GM18868 (cell line): ENCODE measurements around the gene NFE2.
"Not testable (repeated sequence)": the region's sequence is repeated elsewhere in the genome, so short reads cannot be mapped to it uniquely, and the experiment has no call there.

Experiments used
- ATAC-seq: cut with Tn5 transposase; IDR thresholded peaks from one replicate; pipeline ENCODE4 v1.9.1; 2021; ENCODE audit warnings: mild to moderate bottlenecking, moderate library complexity; ENCODE audit not compliant: unreplicated experiment

Gene NFE2

GRCh38 chr12:54284070-54284780 is 16.6 kb downstream of the NFE2 start:
- ATAC-seq, result not testable (repeated sequence)

DNA sequence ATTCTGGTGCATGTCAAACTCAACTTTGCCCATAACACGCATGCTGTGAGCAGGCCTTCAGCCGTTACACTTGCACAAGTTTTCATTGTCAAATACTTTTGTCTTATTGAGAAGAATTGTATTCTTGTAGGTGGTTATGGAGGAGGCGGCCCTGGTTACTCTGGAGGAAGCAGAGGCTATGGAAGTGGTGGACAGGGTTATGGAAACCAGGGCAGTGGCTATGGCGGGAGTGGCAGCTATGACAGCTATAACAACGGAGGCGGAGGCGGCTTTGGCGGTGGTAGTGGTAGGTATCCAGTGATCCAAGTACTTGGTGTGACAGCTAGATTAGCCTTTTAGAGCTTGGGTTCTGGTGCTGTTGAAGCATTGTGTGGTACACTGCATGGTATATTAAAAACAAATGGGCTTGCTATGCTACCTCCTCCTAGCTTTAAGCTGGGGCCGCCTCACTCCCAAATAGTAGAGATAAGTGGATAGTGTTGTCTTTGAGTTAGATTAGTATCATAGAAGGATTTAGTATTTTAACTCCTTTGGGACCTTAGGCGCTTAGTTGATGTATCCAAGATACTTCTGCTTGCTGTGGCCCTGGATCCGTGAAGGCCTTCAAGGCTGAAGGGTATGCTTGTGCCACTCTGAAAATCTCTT is 17.7 kb downstream of the NFE2 start:
- no peak for ATAC-seq

GRCh38 chr12:54281694-54282093 is 19.1 kb downstream of the NFE2 start:
- ATAC-seq, result not testable (repeated sequence)

DNA sequence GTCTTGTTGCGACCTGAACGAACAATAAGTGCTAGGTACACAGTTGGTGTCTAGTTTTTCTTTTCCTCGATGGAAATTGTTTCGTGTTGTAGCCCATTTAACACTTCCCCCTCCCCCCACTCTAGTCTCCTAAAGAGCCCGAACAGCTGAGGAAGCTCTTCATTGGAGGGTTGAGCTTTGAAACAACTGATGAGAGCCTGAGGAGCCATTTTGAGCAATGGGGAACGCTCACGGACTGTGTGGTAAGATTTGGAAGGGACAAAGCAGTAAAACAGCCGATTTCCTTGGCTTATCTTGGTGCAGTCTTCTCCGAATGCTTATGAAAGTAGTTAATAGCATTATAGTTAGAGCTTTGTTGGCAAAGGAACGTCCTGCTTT is 19.6 kb downstream of the NFE2 start:
- ATAC-seq, result not testable (repeated sequence)

DNA sequence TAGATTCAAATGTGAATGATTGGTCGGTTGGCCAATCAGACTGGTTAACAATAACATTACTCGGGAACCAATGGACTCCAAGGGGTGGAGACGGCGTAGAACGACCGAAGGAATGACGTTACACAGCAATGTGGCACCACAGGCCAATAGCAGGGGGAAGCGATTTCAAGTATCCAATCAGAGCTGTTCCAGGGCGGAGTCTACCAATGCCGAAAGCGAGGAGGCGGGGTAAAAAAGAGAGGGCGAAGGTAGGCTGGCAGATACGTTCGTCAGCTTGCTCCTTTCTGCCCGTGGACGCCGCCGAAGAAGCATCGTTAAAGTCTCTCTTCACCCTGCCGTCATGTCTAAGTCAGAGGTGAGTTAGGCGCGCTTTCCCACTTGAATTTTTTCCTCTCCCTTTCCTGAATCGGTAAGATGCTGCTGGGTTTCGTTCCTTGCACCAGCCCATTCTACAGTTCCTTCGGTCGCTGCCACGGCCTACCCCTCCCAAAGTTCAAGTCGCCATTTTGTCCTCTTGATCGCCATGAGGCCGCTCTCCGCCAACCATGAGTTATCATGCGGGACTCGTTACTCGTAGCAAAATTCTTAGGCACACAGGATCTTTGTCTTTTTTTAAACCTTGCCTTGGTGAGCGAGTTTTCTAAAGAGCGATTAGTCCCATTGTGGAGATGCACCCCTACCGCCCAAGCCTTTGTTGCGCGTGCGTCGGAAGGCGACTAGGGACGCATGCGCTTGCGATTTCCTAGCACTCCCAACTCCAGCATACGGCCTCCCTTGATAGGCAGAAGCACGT is 20.2 kb downstream of the NFE2 start, which contains the start of gene HNRNPA1:
Gene HNRNPA1, plus strand, starts transcription at position 259 of the 793 bp plus-strand sequence. Its CDS starts 82 bp downstream, at position 341.
- peak; percentile 88 for ATAC-seq

- ATAC-seq, result peak; percentile 71
Measured at GRCh38 chr12:54279632-54280467, 21.0 kb downstream of the NFE2 start, which contains the start of gene CBX5. Gene CBX5, minus strand, starts transcription at chr12:54280122. Its CDS starts 22,472 bp downstream, at chr12:54257650.

DNA sequence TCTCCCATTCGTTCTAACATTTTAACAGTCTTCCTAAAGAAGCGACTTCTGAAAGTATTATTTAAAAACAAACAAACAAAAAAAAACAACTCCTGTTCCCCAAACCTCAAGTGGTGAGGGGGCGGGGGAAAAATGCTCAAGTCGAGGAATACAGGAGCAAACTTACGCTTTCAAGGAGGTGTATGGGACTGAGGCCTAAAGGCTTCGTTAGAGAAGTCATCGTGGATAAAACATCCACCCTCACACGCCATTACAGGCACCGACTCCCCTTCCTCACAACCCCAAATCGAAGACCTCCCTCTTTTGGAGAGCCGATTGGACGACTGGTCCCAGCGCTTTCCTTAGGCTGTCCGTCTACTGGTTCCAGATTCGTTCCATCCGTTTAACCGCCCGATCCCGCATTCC is 21.6 kb downstream of the NFE2 start:
- ATAC-seq, result no peak

GRCh38 chr12:54277823-54278276 is 23.0 kb downstream of the NFE2 start:
- no peak for ATAC-seq

GRCh38 chr12:54276368-54276767 is 24.4 kb downstream of the NFE2 start:
- no peak for ATAC-seq

GRCh38 chr12:54273981-54274380 is 26.8 kb downstream of the NFE2 start:
- no peak for ATAC-seq

GRCh38 chr12:54272214-54272613 is 28.6 kb downstream of the NFE2 start:
- no peak for ATAC-seq

GRCh38 chr12:54270345-54270744 is 30.5 kb downstream of the NFE2 start:
- no peak for ATAC-seq

DNA sequence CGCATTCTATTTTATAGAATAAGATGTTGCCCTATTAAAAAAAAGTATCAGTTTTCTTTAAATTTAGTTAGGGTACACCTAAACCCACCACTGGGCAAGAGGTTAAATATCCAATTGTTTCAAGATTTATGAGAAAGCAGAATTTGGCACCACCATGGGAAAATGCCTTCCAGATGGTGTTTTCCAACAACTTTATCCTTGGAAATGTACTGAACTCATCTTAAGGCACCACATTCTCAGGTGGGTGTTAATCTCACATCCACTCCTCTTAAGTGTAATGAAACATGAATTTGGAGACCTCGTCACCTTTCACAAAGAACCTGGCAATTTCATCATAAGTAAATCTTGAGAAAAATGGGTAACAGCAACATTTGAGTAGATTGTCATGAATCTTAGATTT is 34.0 kb downstream of the NFE2 start:
- ATAC-seq, result no peak

- ATAC-seq, result no peak
Measured at GRCh38 chr12:54265364-54265812, 35.4 kb downstream of the NFE2 start.

- ATAC-seq, result no peak
Measured at GRCh38 chr12:54262403-54262925, 38.4 kb downstream of the NFE2 start.

- no peak for ATAC-seq
Measured at GRCh38 chr12:54261815-54262402, 38.9 kb downstream of the NFE2 start.

DNA sequence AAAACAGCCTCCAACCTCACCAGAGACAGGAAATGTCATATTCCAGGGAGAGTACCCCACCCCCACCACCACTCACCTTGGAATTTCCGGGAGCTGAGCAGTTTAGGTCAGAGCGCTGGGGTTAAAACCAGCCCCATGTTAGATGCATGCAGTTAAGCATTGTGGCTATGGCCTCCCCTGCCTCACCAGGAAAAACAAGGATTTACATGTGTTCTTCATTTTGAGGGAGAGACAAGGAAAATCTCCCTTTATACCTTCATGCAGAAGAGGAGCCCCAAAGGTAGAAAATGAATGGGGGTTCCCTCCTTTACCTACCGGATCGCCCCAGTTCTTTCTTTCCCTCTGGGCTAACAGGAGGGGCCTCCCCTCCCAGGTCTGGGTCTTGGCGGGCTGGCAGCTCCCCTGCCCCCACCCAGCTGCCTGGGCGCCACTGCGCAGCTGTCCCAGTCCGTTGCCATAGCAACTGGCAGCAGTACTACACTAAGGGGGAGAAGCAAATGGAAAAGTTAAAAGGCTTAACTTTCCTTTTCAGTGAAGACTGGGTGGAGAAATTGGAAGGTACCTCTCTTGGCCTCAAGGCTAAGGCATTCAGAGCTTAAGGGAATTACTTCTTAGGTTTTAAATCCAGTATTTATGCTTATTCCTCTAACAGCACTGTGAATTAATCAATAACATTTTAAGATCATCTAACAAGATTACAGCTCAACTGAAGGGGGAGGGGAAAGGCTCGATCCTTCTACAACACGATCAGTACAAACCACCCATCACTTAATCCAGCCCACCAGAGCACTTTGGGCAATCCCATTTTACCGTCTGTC is 41.4 kb downstream of the NFE2 start:
- peak; percentile 93 for ATAC-seq

DNA sequence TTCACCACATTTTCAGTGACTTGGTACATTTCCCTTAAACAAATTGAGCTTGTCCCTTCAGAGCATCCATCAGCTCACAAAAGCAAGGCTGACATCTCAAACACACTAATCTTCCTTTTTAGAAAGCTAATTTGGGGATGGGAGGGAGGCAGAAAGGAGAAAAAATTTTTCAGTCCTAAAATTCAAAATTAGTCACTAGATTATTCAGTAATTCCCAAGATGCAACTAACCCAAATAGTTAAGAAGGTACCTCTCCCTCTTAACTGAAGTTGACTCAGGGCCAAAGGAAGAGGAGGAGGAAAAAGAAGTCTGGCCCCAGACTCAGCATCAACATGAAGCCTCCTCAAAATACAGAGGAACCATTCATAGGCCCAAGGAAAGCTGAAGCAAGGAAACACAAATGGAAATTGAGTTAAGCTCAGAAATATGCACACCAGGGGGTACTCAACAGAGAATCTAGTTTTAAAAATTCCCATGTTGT is 42.6 kb downstream of the NFE2 start:
- no peak for ATAC-seq

DNA sequence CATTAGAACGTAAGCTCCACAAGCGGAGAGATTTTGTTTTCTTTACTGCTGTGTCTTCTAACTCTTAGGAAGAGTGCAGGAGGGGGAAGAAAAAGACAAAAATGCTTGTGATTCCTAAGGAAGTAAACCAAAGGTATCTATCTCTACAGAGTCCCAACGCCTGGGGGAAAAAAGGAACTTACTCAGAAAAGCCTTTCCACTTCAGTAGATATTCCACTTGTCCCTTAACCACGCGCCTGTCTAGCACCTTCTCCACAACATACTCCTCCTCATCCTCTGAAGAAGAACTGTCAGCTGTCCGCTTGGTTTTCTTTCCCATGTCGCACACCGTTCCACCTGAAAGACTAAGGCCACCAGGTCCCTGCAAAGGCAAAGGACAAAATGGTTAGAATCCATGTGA is 43.5 kb downstream of the NFE2 start:
- no peak for ATAC-seq
